K562 treated with DMSO at 1 percent for 24 hours (cell line): Measurements from ENCODE around the gene TMEM151A. TPM values are rescaled to one million over a fixed set of nuclear protein-coding genes. Genes with fewer than 3 reads are reported as not detected.

Experiments used
- total RNA-seq: library from RNA; unstranded; fragments of 300-600 nt; gene quantifications from 2 replicates; pipeline ENCODE4 v1.2.3, GENCODE V29; 2022; ENCODE audit warnings: low read depth; ENCODE audit not compliant: insufficient read depth

Gene TMEM151A
- not detected in 2 replicates for total RNA-seq

GRCh38 chr11:66291706-66292542, at the start of gene TMEM151A:
Gene TMEM151A, plus strand, starts transcription at chr11:66291894. Its CDS starts 120 bp downstream, at chr11:66292014.

GRCh38 chr11:66268244-66268951, 23.3 kb upstream of the TMEM151A start, which contains the start of gene RAB1B:
Gene RAB1B, plus strand, starts transcription at chr11:66268639. Its CDS starts 41 bp downstream, at chr11:66268680.

GRCh38 chr11:66277471-66278362, 14.0 kb upstream of the TMEM151A start, which contains the start of gene CNIH2:
Gene CNIH2, plus strand, starts transcription at chr11:66278175. Its CDS starts 282 bp downstream, at chr11:66278457.

GRCh38 chr11:66288671-66289547, 2.8 kb upstream of the TMEM151A start, which contains the start of gene YIF1A:
Gene YIF1A, minus strand, starts transcription at chr11:66289143. Its CDS starts 158 bp downstream, at chr11:66288985.

GRCh38 chr11:66316849-66317251, 25.2 kb downstream of the TMEM151A start, which contains the start of gene CD248:
Gene CD248, minus strand, starts transcription at chr11:66317044. Its CDS starts 17 bp downstream, at chr11:66317027.

GRCh38 chr11:66336234-66337102, 44.8 kb downstream of the TMEM151A start, which contains the start of gene RIN1:
Gene RIN1, minus strand, starts transcription at chr11:66336434. Its CDS starts 32 bp downstream, at chr11:66336402.

GRCh38 chr11:66344550-66345315, 53.0 kb downstream of the TMEM151A start, which contains the start of gene BRMS1:
Gene BRMS1, minus strand, starts transcription at chr11:66345104. Its CDS starts 2,870 bp downstream, at chr11:66342234.

Other genes with a start within 250 kb of the TMEM151A start
- not detected in 2 replicates for gene GAL3ST3, start 242.7 kb upstream of the TMEM151A start, total RNA-seq
- gene SF3B2, start 239.5 kb upstream of the TMEM151A start, total RNA-seq: 271 and 300 TPM in 2 replicates
- 35.1 and 39.1 TPM in 2 replicates for gene PACS1, start 221.6 kb upstream of the TMEM151A start, total RNA-seq
- 45.0 and 46.3 TPM in 2 replicates for gene KLC2, start 34.2 kb upstream of the TMEM151A start, total RNA-seq
- gene RAB1B, start 23.3 kb upstream of the TMEM151A start, total RNA-seq: 194 and 197 TPM in 2 replicates
- 1.1 TPM in 1 of 2 replicates, not detected in the other for gene CNIH2, start 13.7 kb upstream of the TMEM151A start, total RNA-seq
- 132 and 143 TPM in 2 replicates for gene YIF1A, start 2.8 kb upstream of the TMEM151A start, total RNA-seq
- gene CD248, start 25.1 kb downstream of the TMEM151A start, total RNA-seq: not detected in 2 replicates
- gene RIN1, start 44.5 kb downstream of the TMEM151A start, total RNA-seq: 1.1 TPM in 2 replicates
- gene BRMS1, start 53.2 kb downstream of the TMEM151A start, total RNA-seq: 65.5 and 66.8 TPM in 2 replicates
- 38.5 and 42.0 TPM in 2 replicates for gene B4GAT1, start 55.7 kb downstream of the TMEM151A start, total RNA-seq
- gene SLC29A2, start 79.9 kb downstream of the TMEM151A start, total RNA-seq: 14.6 and 18.1 TPM in 2 replicates
- gene NPAS4, start 129.1 kb downstream of the TMEM151A start, total RNA-seq: not detected in 2 replicates
- gene MRPL11, start 147.0 kb downstream of the TMEM151A start, total RNA-seq: 43.7 and 47.1 TPM in 2 replicates
- 8.3 and 8.6 TPM in 2 replicates for gene PELI3, start 175.0 kb downstream of the TMEM151A start, total RNA-seq
- gene DPP3, start 188.5 kb downstream of the TMEM151A start, total RNA-seq: 58.7 and 69.0 TPM in 2 replicates
- gene BBS1, start 218.7 kb downstream of the TMEM151A start, total RNA-seq: 12.5 and 13.9 TPM in 2 replicates